ENCODE measurements around the gene SH2B2.

- TF ChIP-seq CTCF (IDR thresholded peaks at IDR 0.05; ENCODE audit: extremely low read depth in 1 of 2, insufficient read depth in 1 of 2, low read depth in 1 of 2, low read length in 2 of 2) (no peak), POLR2A (IDR thresholded peaks at IDR 0.05; ENCODE audit: low read depth, low read length) (no peak)
These were observed 20.4 kb downstream of the SH2B2 start for GRCh38 chr7:102306916-102307677.

Data from endothelial cell of umbilical vein (primary cell).